HG02981 (cell line): ENCODE data around the gene CD2BP2.
A peak's percentile ranks its signal among the peaks of the same experiment; 100 is the strongest.
"Not testable (repeated sequence)": the region's sequence is repeated elsewhere in the genome, so short reads cannot be mapped to it uniquely, and the experiment has no call there.

Experiments
- ATAC-seq: cut with Tn5 transposase; IDR thresholded peaks from one replicate; pipeline ENCODE4 v1.9.1; 2021; ENCODE audit warnings: mild to moderate bottlenecking, moderate library complexity; ENCODE audit not compliant: unreplicated experiment

Gene CD2BP2

GRCh38 chr16:30355144-30355953, at the start of gene CD2BP2:
TSS of gene CD2BP2 (minus strand) at chr16:30355308. CDS start at chr16:30354681, 627 bp downstream.
- ATAC-seq = peak; percentile 55

DNA sequence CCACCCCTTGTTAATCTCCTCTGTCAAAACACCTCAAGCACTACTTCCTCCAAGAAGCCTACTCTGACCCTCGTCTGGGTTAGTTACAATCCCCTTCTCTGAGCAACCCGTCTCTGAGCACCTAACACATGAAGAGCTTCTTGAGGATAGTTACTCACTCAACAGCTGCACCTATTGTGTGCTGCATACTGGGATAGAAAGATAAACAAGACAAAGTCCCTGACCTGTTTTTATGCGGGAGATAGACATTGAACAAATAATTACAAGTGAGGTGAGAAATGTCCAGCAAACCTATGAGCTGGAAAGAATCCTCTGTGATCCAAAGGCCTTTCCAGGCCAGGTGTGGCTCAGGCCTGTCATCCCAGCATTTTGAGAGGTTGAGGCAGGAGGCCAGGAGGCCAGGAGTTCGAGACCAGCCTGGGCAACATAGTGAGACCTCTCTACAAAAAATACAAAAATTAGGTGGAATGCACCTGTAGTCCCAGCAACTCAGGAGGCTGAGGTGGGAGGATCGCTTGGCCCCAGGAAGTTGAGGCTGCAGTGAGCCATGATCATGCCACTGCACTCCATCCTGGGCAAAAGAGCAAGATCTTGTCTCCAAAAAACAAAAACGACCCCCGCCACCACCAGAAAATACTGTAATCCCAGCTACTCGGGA, 46.8 kb upstream of the CD2BP2 start:
- ATAC-seq = no peak

- no peak for ATAC-seq
These were observed 44.5 kb upstream of the CD2BP2 start for GRCh38 chr16:30399435-30400186.

DNA sequence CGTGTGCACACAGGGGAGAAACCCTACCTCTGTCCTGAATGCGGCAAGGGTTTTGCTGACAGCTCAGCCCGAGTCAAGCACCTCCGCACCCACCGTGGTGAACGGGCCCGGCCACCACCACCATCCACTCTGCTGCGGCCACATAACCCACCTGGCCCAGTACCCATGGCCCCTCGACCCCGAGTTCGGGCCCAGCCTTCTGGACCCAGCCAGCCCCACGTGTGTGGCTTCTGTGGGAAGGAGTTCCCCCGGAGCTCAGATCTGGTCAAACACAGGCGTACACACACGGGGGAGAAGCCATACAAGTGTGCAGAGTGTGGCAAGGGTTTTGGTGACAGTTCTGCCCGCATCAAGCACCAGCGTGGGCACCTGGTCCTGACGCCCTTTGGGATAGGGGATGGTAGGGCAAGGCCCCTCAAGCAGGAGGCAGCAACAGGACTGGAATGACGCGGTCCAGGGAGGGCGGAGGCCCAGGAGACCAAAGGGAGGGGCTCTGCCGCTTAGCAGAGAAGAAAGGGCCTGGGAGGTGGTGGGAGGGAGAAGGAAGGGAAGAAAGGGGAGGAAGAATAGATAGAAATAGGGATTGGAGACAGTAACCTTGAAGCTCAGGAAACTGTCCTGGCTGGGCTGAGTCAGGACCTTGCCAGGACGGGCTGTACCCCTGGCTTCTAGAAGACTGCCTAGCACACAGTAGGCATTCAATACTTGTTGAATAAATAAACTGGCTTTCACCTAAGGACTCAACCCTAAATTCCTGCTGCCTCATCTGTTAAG, 43.7 kb upstream of the CD2BP2 start:
- ATAC-seq = no peak

GRCh38 chr16:30397776-30398660, 42.9 kb upstream of the CD2BP2 start:
- no peak for ATAC-seq

DNA sequence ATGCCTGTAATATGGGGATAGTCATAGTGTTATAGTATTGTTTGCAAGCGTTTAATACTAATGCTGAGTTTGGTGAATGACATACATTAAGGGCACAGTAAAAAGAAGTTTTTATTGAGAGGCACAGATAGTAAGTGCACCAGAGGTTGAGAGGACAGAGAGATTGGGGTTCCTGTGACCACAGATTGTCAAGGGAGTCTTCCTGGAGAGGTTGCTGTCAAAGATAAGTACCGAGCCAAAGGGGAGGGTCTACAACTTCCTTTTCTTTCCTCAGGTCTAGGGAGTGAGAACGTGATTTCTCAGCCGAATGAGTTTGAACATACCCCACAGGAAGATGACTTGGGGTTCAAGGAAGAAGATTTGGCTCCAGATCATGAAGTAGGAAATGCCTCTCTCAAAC, 41.9 kb upstream of the CD2BP2 start:
- no peak for ATAC-seq

DNA sequence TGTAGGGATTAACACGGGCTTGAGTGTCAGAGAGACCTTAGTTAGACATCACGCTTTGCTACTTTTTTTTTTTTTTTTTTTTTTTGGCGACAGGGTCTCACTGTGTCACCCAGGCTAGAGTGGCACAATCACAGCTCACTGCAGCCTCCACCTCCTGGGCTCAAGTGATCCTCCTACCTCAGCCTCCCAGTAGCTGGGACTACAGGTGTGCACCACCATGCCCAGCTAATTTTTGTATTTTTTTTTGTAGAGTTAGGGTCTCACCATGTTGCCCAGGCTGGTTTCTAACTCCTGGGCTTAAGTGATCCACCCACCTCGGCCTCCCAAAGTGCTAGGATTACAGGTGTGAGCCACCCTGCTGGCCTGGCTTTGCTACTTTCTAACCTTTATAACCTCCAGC, 41.5 kb upstream of the CD2BP2 start:
- not testable (repeated sequence) for ATAC-seq

DNA sequence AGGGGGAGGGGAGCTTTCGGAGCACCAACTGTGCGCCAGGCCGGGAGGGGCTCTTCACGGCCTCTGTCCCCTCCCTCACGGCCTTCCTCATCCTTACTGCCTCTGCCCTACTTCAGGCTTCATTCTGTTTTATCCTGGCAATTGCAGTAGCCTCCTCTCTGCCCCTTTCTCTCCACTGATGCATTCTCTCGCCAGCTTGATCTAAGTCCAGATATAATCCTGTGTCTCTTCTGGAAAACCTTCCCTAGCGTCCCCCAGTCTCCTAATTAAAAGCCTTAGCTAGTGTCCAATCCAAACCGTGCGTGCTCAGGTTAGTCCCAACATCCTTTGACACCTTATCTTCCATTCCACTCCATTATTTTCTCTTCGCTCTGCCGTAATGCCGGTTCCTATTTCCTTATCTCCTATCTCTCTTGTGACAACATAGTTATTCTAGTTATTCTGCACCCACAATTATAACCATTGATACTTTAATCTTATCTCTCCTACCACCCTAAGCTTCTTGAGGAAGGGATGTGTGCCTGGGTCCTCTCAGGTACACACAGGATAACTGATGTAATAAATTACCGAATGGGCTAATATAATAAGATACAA, 41.0 kb upstream of the CD2BP2 start:
- no peak for ATAC-seq

GRCh38 chr16:30395155-30395991, 40.3 kb upstream of the CD2BP2 start, which contains the start of gene ZNF48:
TSS of gene ZNF48 (plus strand) at chr16:30395420. CDS start at chr16:30395795, 375 bp downstream.
- ATAC-seq = peak; percentile 63

GRCh38 chr16:30394592-30395154, 39.6 kb upstream of the CD2BP2 start:
- ATAC-seq = no peak

- ATAC-seq = no peak
These were observed 28.4 kb upstream of the CD2BP2 start for GRCh38 chr16:30383521-30383920.

DNA sequence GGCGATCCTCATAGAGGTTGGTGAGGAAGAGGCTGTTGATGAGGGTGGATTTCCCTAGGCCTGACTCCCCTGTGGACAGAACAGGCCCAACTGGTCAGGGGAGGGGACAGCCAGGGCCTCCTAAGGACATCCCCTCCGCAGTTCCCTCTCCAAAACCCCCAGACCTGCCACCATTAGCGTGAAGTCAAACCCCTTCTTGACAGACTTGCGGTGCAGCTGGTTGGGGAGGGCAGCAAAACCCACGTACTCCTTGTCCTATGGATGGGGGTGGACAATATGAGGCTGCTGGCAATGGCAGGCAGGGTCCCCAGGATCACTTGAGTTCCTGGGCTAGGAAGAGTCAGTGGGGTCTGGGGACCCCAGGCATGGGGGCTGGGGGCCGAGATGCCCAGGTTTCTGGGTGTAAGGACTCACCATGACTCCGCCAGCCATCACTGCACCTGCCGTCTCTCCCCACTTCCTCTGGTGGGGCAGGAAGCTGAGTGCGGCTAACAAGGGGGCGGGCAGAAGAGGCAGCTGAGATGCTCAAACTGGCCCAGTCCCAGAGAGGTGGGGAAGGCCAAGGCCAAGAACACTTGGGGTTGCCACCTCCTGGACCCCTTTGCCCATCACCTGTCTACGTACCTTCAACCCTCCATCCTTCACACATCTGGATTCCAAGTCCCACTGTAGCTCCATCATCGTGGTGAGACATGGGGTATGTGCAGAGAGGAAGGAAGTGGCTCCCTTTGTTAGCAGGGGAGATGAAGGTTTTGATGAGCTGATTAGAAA, 27.2 kb upstream of the CD2BP2 start, which contains the start of gene SEPTIN1:
Gene SEPTIN1, minus strand, starts transcription at position 451 of the 771 bp plus-strand sequence. Its CDS starts 19 bp downstream, at position 432.
- ATAC-seq = no peak

DNA sequence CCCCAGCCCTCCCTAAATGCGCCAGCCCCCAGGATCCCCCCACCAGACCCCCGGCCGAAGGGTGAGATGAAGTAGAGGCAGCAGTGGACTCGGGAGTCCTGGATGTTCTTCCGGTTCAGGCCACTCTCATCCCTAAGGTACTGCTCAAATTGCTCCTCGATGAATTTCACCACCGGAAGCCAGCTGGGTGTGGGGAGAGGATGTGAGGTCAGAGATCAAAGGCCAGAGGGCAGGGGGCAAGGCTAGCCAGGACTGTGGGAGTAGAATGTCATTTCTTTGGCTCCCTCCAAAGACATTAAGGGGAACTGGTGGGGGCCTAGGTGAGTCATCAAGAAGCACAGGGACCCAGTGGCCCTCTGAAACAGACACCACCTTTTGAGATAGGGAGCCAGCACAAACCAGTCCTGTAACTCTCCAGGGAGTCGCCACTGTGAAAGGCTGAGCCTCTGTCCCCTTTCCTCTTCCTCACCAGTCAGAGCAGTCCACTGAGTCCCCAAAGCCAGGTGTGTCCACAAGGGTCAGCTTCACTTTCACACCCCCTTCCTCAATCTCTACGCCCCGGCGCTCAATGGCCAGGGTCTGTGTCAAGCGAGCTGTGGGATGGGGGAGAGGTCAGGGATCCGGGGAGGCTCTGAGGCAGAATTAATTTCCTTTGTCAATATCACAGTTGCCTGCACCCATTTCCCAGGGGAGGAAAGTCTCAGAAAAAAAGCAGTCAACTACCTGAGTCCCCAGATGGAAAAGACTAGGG, 26.4 kb upstream of the CD2BP2 start:
- no peak for ATAC-seq

GRCh38 chr16:30380803-30381208, 25.7 kb upstream of the CD2BP2 start:
- ATAC-seq = no peak

DNA sequence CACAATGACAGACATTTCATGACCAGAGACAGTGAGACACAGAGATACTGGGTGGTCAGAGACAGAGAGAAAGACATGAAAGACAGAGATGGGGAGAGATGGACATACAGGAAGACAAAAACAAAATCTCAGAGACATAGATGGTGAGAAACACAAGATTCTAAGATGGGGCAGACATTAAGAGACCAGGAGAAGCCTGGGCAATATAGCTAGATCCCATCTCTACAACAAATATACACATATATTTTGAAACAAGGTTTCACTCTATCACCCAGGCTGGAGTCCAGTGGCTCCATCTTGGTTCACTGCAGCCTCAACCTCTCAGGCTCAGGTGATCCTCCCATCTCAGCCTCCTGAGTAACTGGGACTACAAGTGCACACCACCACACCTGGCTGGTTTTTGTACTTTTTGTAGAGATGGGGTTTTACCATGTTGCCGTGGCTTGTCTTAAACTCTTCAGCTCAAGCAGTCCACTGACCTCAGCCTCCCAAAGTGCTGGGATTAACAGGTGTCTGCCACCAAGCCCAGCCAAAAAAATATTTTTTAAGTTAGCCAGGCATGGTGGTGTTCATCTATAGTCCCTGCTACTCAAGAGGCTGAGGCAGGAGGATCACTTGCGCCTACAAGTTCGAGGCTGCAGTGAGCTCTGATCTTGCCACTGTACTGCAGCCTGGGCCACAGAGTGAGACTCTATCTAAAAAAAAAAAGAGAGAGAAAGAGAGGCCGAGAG, 25.1 kb upstream of the CD2BP2 start:
- ATAC-seq = no peak
